ENCODE data around the gene ITPR1. TPM values are rescaled to one million over a fixed set of nuclear protein-coding genes. Genes with fewer than 3 reads are reported as not detected.

The ITPR1 gene
- polyA plus RNA-seq, 2 of the 4 experiments (the other 2 are of a cell fraction), result 2.8 to 9.6 TPM

DNA sequence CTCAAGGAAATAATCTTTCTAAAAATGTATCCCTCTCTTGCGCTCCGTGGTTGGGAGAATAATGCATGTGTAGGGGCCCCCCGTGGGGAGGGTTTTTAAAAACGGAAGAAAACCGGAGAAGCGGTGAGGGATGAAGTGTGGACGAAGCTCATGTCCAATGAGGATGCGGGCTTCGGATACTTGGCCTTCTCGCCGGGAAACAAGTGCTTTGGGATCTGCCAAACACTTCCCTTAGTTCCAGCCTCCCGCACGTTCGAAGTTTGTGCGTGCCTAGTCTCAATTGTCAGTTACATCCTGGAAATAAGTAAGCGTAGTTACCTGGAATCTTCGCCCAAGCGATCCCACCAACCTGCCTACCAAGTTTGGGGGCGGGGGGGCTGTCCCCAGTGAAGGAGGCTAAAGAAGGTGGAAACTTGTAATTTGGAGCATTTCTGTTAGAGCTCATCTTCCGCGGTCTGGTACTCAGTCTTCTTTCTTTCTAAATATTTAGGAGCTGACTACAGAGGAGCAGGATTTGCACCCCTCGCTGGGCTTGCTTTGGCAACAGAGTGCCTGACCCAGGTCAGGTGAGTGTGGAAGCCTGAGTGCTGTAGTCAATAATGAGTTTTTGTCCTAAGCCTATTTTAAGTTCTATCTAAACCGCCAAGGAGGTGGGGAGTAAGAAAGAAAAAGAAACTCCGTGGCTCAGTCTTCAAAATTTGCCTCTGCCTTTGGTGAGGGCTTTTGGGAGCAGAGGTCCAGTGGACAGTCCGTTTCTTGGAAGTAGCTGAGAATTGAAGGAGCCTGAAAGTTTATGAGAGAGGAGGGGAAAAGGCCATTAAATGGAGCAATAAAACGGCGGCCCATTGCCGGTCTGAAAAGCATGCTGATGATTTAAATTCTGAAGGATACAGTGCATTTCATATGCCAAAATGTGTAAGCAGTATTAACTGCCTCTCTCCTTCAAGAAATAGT is 1.1 kb downstream of the ITPR1 start:
- H3K4me3 ChIP-seq, result peak overlapping the region; percentile 71
- peak overlapping the region; percentile 73 to 90; a peak in 5 of 6 replicates for H3K27ac ChIP-seq
- POLR2A ChIA-PET, result interaction anchor here (0.8 to 3.2 kb wide), 10 partner anchors 10 to 693 kb away, joined by 3 to 52 read pairs (median 6); partner anchors contain the start of genes BHLHE40, EDEM1 and SUMF1
- CTCF ChIA-PET, result interaction anchor here (0.6 to 2.6 kb wide), 5 partner anchors 13 to 564 kb away, joined by 3 to 14 read pairs (median 3); no protein-coding TSS in a partner anchor
- DNase-seq (ENCODE audit: low read depth in 1 of 2, low spot score in 1 of 2), result peak in 1 of 2 experiments; percentile 8
- TF ChIP-seq CEBPB (IDR thresholded peaks at IDR 0.05) (no peak), NR3C1 (IDR thresholded peaks at IDR 0.05) (no peak), MAZ (IDR thresholded peaks at IDR 0.05; ENCODE audit: borderline replicate concordance, low read depth, low read length) (no peak), TP53 (CRISPR knock-in tag; IDR thresholded peaks at IDR 0.05) (no peak), JUNB (IDR thresholded peaks at IDR 0.05) (no peak), FOSB (CRISPR knock-in tag; IDR thresholded peaks at IDR 0.05) (no peak), FOXS1 (CRISPR knock-in tag; IDR thresholded peaks at IDR 0.05) (no peak), PHF8 (IDR thresholded peaks at IDR 0.05; ENCODE audit: borderline replicate concordance, low read depth) (no peak), POLR2A (IDR thresholded peaks at IDR 0.05; ENCODE audit: low read length) (no peak), RARB (CRISPR knock-in tag; IDR thresholded peaks at IDR 0.05) (no peak), GATA3 (IDR thresholded peaks at IDR 0.05; ENCODE audit: borderline replicate concordance) (no peak), BHLHE40 (IDR thresholded peaks at IDR 0.05; ENCODE audit: low read depth, low read length) (no peak), EHF (CRISPR knock-in tag; IDR thresholded peaks at IDR 0.05) (no peak), SMC3 (IDR thresholded peaks at IDR 0.05) (no peak)
- TF ChIP-seq, protein P1, sequence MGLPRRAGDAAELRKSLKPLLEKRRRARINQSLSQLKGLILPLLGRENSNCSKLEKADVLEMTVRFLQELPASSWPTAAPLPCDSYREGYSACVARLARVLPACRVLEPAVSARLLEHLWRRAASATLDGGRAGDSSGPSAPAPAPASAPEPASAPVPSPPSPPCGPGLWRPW (IDR thresholded peaks at IDR 0.05), result no peak
- TF ChIP-seq, protein P2, sequence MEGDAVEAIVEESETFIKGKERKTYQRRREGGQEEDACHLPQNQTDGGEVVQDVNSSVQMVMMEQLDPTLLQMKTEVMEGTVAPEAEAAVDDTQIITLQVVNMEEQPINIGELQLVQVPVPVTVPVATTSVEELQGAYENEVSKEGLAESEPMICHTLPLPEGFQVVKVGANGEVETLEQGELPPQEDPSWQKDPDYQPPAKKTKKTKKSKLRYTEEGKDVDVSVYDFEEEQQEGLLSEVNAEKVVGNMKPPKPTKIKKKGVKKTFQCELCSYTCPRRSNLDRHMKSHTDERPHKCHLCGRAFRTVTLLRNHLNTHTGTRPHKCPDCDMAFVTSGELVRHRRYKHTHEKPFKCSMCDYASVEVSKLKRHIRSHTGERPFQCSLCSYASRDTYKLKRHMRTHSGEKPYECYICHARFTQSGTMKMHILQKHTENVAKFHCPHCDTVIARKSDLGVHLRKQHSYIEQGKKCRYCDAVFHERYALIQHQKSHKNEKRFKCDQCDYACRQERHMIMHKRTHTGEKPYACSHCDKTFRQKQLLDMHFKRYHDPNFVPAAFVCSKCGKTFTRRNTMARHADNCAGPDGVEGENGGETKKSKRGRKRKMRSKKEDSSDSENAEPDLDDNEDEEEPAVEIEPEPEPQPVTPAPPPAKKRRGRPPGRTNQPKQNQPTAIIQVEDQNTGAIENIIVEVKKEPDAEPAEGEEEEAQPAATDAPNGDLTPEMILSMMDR (IDR thresholded peaks at IDR 0.05), result no peak
- TF ChIP-seq, protein P3, sequence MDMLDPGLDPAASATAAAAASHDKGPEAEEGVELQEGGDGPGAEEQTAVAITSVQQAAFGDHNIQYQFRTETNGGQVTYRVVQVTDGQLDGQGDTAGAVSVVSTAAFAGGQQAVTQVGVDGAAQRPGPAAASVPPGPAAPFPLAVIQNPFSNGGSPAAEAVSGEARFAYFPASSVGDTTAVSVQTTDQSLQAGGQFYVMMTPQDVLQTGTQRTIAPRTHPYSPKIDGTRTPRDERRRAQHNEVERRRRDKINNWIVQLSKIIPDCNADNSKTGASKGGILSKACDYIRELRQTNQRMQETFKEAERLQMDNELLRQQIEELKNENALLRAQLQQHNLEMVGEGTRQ (IDR thresholded peaks at IDR 0.05), result no peak
- TF ChIP-seq, protein P4, sequence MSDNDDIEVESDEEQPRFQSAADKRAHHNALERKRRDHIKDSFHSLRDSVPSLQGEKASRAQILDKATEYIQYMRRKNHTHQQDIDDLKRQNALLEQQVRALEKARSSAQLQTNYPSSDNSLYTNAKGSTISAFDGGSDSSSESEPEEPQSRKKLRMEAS (IDR thresholded peaks at IDR 0.05), result no peak
- TF ChIP-seq, protein P5, sequence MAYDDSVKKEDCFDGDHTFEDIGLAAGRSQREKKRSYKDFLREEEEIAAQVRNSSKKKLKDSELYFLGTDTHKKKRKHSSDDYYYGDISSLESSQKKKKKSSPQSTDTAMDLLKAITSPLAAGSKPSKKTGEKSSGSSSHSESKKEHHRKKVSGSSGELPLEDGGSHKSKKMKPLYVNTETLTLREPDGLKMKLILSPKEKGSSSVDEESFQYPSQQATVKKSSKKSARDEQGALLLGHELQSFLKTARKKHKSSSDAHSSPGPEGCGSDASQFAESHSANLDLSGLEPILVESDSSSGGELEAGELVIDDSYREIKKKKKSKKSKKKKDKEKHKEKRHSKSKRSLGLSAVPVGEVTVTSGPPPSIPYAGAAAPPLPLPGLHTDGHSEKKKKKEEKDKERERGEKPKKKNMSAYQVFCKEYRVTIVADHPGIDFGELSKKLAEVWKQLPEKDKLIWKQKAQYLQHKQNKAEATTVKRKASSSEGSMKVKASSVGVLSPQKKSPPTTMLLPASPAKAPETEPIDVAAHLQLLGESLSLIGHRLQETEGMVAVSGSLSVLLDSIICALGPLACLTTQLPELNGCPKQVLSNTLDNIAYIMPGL (CRISPR knock-in tag; IDR thresholded peaks at IDR 0.05; ENCODE audit: borderline replicate concordance), result no peak
- H3K9me3 ChIP-seq, result no peaks in the 10 kb centered on the region
- WGBS (ENCODE audit: missing lambda C conversion rate), result 64% methylated on average over 28 of the region's 28 CpGs
- no peak for FAIRE-seq
- ATAC-seq, result no peak
- H3K4me2 ChIP-seq, result peak overlapping the region; percentile 83
- H3K4me1 ChIP-seq, result peaks cover 9% of the 10 kb centered on the region; the same call in 1 of the 3 replicates

DNA sequence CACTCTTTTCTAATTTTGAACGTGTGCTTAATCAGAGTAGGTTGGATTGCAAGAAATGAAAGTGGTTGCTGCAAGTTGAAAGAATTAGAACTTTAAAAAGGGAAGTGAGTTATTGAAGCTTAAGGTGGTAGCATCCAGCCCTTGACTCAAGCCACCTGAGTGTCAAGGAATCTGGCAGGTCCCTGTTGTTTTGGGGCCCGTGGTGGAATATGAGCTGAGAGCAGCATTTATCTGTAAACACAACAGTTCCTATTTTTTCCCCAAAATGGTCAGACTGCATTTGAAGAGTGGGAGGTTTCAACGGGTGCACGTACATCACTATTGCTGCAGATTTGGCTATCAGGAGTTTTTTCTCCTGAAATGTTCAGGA is 1.7 kb downstream of the ITPR1 start:
- Histone ChIP-seq H3K27ac (no peak overlapping the region), H3K9me3 (no peaks in the 10 kb centered on the region), H3K4me2 (no peak overlapping the region), H3K4me3 (no peak overlapping the region), H3K4me1 (peaks cover 9% of the 10 kb centered on the region; the same call in 1 of the 3 replicates)
- ATAC-seq (no peak), FAIRE-seq (no peak), DNase-seq (ENCODE audit: low read depth in 1 of 2, low spot score in 1 of 2) (no peak)
- POLR2A ChIA-PET, result interaction anchor here (3.2 kb wide), 1 partner anchor 26 kb away, joined by 52 read pairs; the partner anchor contains the start of gene SUMF1
- CTCF ChIA-PET, result interaction anchor here (0.8 to 2.6 kb wide), 2 partner anchors 75 to 144 kb away, joined by 3 to 14 read pairs; no protein-coding TSS in a partner anchor
- TF ChIP-seq, protein P4 (IDR thresholded peaks at IDR 0.05), result no peak
- TF ChIP-seq JUNB (IDR thresholded peaks at IDR 0.05), result no peak
- TF ChIP-seq MAFK (IDR thresholded peaks at IDR 0.05; ENCODE audit: partially characterized antibody), result no peak
- TF ChIP-seq JUN (IDR thresholded peaks at IDR 0.05), result no peak
- no peak for TF ChIP-seq NPAS2 (CRISPR knock-in tag; IDR thresholded peaks at IDR 0.05; ENCODE audit: borderline replicate concordance)
- TF ChIP-seq TP53 (CRISPR knock-in tag; IDR thresholded peaks at IDR 0.05), result no peak
- no peak for TF ChIP-seq HDAC2 (IDR thresholded peaks at IDR 0.05)
- TF ChIP-seq HEYL (CRISPR knock-in tag; IDR thresholded peaks at IDR 0.05), result no peak
- TF ChIP-seq SMC3 (IDR thresholded peaks at IDR 0.05), result no peak
- WGBS (ENCODE audit: missing lambda C conversion rate), result 64% methylated on average over 4 of the region's 4 CpGs
